Measurements from ENCODE around the gene CDC42BPG. TPM values are rescaled to one million over a fixed set of nuclear protein-coding genes. Genes with fewer than 3 reads are reported as not detected.

CDC42BPG gene
- total and polyA plus RNA-seq, 2 experiments from 2014 or later: not detected

- Histone ChIP-seq H3K27me3 (replicated peaks; ENCODE audit: insufficient read depth) (no peaks in the 10 kb centered on the region), H3K9ac (no peak overlapping the region), H4K20me1 (ENCODE audit: insufficient read depth) (peaks cover 52% of the 10 kb centered on the region; the same call in 1 of the 2 replicates), H3K36me3 (ENCODE audit: low read depth) (peaks cover 73% of the 10 kb centered on the region), H3K79me2 (ENCODE audit: insufficient read depth) (peaks cover 84% of the 10 kb centered on the region), H2AFZ (no peak overlapping the region), H3K4me1 (ENCODE audit: insufficient read depth) (peaks cover 20% of the 10 kb centered on the region), H3K9me2 (ENCODE audit: insufficient read depth) (no peaks in the 10 kb centered on the region), H3K27ac (no peak overlapping the region), H3F3A (ENCODE audit: insufficient read depth) (peaks cover 68% of the 10 kb centered on the region), H3K9me3 (ENCODE audit: low read depth) (no peaks in the 10 kb centered on the region), H3K4me3 (no peak overlapping the region), H3K4me2 (ENCODE audit: unreplicated experiment) (no peak overlapping the region)
- WGBS, 2 experiments (ENCODE audit: low coverage in 1 of 2, low lambda C conversion rate in 2 of 2, missing lambda C conversion rate in 2 of 2): 90% methylated on average over 5 of the region's 5 CpGs
- no peak for TF ChIP-seq EZH2phosphoT487 (IDR thresholded peaks at IDR 0.05; ENCODE audit: insufficient read depth, low read depth)
- TF ChIP-seq EZH2 (IDR thresholded peaks at IDR 0.05; ENCODE audit: insufficient read depth, poor library complexity, severe bottlenecking): no peak
- in situ Hi-C loops (cut with MboI): no loop called here
- DNase-seq: no peak
Observed at GRCh38 chr11:64774144-64774543, 70.3 kb downstream of the CDC42BPG start.

MicroRNA genes within 50 kb of the gene (microRNA counts, 767-probe panel; counts per million panel counts)
- 447 counts per million, percentile 86 among the panel's probes with 10 or more counts for microRNA hsa-miR-192-5p

Other genes with a start within 250 kb of the CDC42BPG start
- gene NRXN2, start 121.5 kb downstream of the CDC42BPG start, total RNA-seq (2014; rRNA removed; shearing (Covaris generic)): 0.51 and 5.6 TPM in 2 replicates
- 0.48 and 1.1 TPM in 2 replicates for gene NRXN2, start 121.5 kb downstream of the CDC42BPG start, polyA plus RNA-seq (2016; fragmentation: Nextera tagmentation; extraction: Ambion mirVana)
- not detected in 2 replicates for gene RASGRP2, start 100.5 kb downstream of the CDC42BPG start, total RNA-seq (2014; rRNA removed; shearing (Covaris generic))
- gene RASGRP2, start 100.5 kb downstream of the CDC42BPG start, polyA plus RNA-seq (2016; fragmentation: Nextera tagmentation; extraction: Ambion mirVana): 0.61 and 0.68 TPM in 2 replicates
- gene PYGM, start 84.7 kb downstream of the CDC42BPG start, total RNA-seq (2014; rRNA removed; shearing (Covaris generic)): not detected in 2 replicates
- not detected in 2 replicates for gene PYGM, start 84.7 kb downstream of the CDC42BPG start, polyA plus RNA-seq (2016; fragmentation: Nextera tagmentation; extraction: Ambion mirVana)
- 81.6 and 106 TPM in 2 replicates for gene SF1, start 66.1 kb downstream of the CDC42BPG start, total RNA-seq (2014; rRNA removed; shearing (Covaris generic))
- 59.7 and 62.2 TPM in 2 replicates for gene SF1, start 66.1 kb downstream of the CDC42BPG start, polyA plus RNA-seq (2016; fragmentation: Nextera tagmentation; extraction: Ambion mirVana)
- 18.2 and 19.7 TPM in 2 replicates for gene MAP4K2, start 41.4 kb downstream of the CDC42BPG start, total RNA-seq (2014; rRNA removed; shearing (Covaris generic))
- gene MAP4K2, start 41.4 kb downstream of the CDC42BPG start, polyA plus RNA-seq (2016; fragmentation: Nextera tagmentation; extraction: Ambion mirVana): 4.2 and 6.2 TPM in 2 replicates
- gene MEN1, start 34.1 kb downstream of the CDC42BPG start, total RNA-seq (2014; rRNA removed; shearing (Covaris generic)): 13.2 and 15.8 TPM in 2 replicates
- gene MEN1, start 34.1 kb downstream of the CDC42BPG start, polyA plus RNA-seq (2016; fragmentation: Nextera tagmentation; extraction: Ambion mirVana): 24.6 and 26.1 TPM in 2 replicates
- 90.2 and 124 TPM in 2 replicates for gene EHD1, start 34.0 kb upstream of the CDC42BPG start, total RNA-seq (2014; rRNA removed; shearing (Covaris generic))
- gene EHD1, start 34.0 kb upstream of the CDC42BPG start, polyA plus RNA-seq (2016; fragmentation: Nextera tagmentation; extraction: Ambion mirVana): 55.2 and 56.3 TPM in 2 replicates
- gene ATG2A, start 72.6 kb upstream of the CDC42BPG start, total RNA-seq (2014; rRNA removed; shearing (Covaris generic)): 12.4 and 18.9 TPM in 2 replicates
- gene ATG2A, start 72.6 kb upstream of the CDC42BPG start, polyA plus RNA-seq (2016; fragmentation: Nextera tagmentation; extraction: Ambion mirVana): 6.3 and 6.8 TPM in 2 replicates
- gene PPP2R5B, start 80.0 kb upstream of the CDC42BPG start, total RNA-seq (2014; rRNA removed; shearing (Covaris generic)): 23.9 and 27.3 TPM in 2 replicates
- gene PPP2R5B, start 80.0 kb upstream of the CDC42BPG start, polyA plus RNA-seq (2016; fragmentation: Nextera tagmentation; extraction: Ambion mirVana): 16.4 and 19.4 TPM in 2 replicates
- not detected in 2 replicates for gene GPHA2, start 91.2 kb upstream of the CDC42BPG start, total RNA-seq (2014; rRNA removed; shearing (Covaris generic))
- gene GPHA2, start 91.2 kb upstream of the CDC42BPG start, polyA plus RNA-seq (2016; fragmentation: Nextera tagmentation; extraction: Ambion mirVana): not detected in 2 replicates
- not detected in 2 replicates for gene MAJIN, start 127.5 kb upstream of the CDC42BPG start, total RNA-seq (2014; rRNA removed; shearing (Covaris generic))
- gene MAJIN, start 127.5 kb upstream of the CDC42BPG start, polyA plus RNA-seq (2016; fragmentation: Nextera tagmentation; extraction: Ambion mirVana): not detected in 2 replicates
- gene BATF2, start 152.3 kb upstream of the CDC42BPG start, total RNA-seq (2014; rRNA removed; shearing (Covaris generic)): 4.0 TPM in 1 of 2 replicates, not detected in the other
- 0.57 and 0.79 TPM in 2 replicates for gene BATF2, start 152.3 kb upstream of the CDC42BPG start, polyA plus RNA-seq (2016; fragmentation: Nextera tagmentation; extraction: Ambion mirVana)
- gene ARL2, start 169.5 kb upstream of the CDC42BPG start, total RNA-seq (2014; rRNA removed; shearing (Covaris generic)): 96.6 and 115 TPM in 2 replicates
- 143 and 155 TPM in 2 replicates for gene ARL2, start 169.5 kb upstream of the CDC42BPG start, polyA plus RNA-seq (2016; fragmentation: Nextera tagmentation; extraction: Ambion mirVana)
- 14.9 and 17.5 TPM in 2 replicates for gene SNX15, start 182.8 kb upstream of the CDC42BPG start, total RNA-seq (2014; rRNA removed; shearing (Covaris generic))
- gene SNX15, start 182.8 kb upstream of the CDC42BPG start, polyA plus RNA-seq (2016; fragmentation: Nextera tagmentation; extraction: Ambion mirVana): 17.2 and 17.7 TPM in 2 replicates
- 8.0 and 14.9 TPM in 2 replicates for gene SAC3D1, start 196.6 kb upstream of the CDC42BPG start, total RNA-seq (2014; rRNA removed; shearing (Covaris generic))
- gene SAC3D1, start 196.6 kb upstream of the CDC42BPG start, polyA plus RNA-seq (2016; fragmentation: Nextera tagmentation; extraction: Ambion mirVana): 12.8 and 13.2 TPM in 2 replicates
- 37.7 and 40.7 TPM in 2 replicates for gene NAALADL1, start 213.9 kb upstream of the CDC42BPG start, total RNA-seq (2014; rRNA removed; shearing (Covaris generic))
- gene NAALADL1, start 213.9 kb upstream of the CDC42BPG start, polyA plus RNA-seq (2016; fragmentation: Nextera tagmentation; extraction: Ambion mirVana): 26.6 and 27.9 TPM in 2 replicates
- gene CDCA5, start 239.4 kb upstream of the CDC42BPG start, total RNA-seq (2014; rRNA removed; shearing (Covaris generic)): 16.8 and 17.5 TPM in 2 replicates
- gene CDCA5, start 239.4 kb upstream of the CDC42BPG start, polyA plus RNA-seq (2016; fragmentation: Nextera tagmentation; extraction: Ambion mirVana): 11.9 and 12.4 TPM in 2 replicates
- 55.2 and 66.8 TPM in 2 replicates for gene ZFPL1, start 239.6 kb upstream of the CDC42BPG start, total RNA-seq (2014; rRNA removed; shearing (Covaris generic))
- gene ZFPL1, start 239.6 kb upstream of the CDC42BPG start, polyA plus RNA-seq (2016; fragmentation: Nextera tagmentation; extraction: Ambion mirVana): 62.8 and 64.9 TPM in 2 replicates

Measured in GM23248 (cell line).